ENCODE results near the gene PIP4P1.

Gene PIP4P1

DNA sequence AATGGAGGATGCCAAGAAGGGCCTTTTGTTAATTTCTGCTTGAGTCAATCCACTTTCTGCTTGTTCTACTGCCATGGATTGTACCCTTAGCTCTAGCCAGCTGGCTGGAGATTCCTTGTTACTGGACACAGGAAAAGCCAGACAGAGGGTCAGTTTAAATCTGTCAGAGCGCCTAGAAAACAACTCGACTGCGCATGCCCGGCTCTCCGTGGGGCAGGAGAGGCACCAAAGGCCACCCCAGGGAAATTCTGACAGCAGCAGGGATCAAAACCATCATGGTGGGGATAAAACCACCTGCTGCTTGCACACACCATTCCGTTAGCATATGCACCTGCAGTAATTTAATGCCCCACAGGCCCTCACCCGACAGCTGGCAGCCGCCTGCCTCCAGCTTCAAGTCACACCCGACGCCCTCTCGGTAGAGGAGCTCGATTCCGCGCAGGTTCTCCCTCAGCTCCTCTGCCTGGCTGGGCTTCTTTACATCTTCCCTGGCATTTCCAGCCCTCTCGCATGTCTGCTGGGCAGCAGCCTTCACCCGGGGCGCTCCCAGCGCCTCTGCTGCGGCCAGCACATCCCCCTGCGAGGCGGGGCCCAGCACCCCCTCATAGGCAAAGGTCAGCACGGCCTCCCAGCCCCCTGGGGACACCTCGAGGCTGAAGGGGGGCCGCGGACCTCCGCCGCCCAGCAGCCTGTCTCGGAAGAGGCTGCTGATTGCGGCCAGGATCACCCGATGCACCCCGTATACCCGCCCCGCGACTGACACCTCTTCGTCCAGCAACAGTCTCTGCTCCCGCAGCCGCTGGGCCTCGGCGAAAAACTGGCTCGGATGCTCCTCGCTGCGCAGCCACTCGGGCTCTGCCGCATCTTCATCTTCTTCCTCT is 26.3 kb downstream of the PIP4P1 start:
- no peak for DNase-seq

DNA sequence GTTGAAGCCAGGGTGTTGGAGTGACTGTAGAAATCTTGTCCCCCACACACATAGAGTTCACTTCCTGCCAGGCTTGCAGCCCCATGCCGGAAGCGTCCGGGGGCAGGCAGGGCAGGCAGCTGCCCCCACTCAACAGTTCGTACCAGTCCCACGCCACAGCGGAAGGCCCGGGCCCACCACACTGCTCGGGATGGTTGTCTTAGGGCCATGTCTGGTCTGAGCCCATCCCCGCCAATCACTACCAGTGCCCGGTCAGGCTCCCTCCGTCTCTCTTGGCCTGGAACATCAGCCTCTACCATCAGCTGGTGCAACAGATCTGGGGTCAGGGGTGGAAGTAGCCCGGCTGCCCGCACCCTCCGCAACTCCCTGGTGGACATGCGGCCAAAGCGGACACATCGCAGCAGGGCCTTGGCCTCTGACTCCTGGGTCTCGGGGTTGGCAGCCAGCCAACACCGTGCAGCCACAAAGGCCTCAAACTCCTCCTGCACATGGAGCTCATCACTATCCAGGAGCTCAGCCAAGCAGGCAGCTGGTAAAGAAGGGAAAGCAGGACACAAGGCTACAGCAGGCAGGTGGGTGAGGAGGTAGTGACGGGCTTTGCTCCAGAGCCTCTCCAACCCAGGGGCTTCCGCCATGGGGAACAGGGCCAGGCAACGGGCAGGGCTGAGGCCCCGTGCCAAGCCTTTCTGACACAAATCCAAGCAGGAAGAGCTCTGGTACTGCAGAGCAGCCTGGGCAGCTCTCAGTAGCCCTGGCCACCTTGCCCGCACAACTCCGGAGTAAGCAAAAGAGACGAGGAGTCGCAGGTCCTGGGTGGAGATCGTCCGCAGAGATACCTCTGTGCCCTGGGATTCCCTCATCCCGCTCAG is 31.2 kb downstream of the PIP4P1 start:
- no peak for DNase-seq

DNA sequence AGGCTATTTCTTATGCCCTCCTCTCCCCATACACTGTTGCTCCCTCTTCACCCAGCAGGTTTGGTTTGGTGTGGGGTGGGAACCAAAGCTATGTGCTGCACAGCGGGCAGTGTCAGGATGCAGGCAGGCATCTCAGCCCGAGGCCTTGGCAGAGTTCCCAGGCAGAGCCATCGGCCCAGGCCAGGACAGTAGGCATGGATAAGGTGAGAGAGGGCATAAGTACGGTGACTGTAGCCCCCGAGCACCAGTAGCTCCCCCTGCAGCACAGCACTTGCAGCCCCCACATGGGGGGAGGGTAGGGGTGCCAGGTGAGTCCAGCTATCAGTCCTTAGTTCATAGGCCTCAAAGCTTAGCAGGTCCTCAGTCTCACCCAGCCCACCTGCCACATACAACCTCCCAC is 32.4 kb downstream of the PIP4P1 start:
- no peak for DNase-seq

DNA sequence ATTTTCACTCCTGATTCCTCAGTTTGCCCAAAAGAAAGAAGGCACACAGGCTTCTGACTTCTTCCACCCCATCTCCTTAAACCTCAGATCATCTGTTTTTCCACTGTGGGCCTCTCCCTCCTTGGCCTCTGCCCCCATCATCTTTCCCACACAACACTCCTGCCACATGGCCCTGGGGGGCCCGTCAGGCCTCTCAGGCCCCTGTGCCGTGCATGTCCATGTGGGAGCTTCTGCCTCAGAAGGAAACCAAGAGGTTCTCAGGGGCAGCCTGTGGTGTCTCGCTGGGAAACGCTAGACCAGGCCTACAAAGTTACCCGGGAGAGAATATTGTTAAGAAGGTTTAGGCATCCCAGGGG is 33.2 kb downstream of the PIP4P1 start:
- DNase-seq = no peak

DNA sequence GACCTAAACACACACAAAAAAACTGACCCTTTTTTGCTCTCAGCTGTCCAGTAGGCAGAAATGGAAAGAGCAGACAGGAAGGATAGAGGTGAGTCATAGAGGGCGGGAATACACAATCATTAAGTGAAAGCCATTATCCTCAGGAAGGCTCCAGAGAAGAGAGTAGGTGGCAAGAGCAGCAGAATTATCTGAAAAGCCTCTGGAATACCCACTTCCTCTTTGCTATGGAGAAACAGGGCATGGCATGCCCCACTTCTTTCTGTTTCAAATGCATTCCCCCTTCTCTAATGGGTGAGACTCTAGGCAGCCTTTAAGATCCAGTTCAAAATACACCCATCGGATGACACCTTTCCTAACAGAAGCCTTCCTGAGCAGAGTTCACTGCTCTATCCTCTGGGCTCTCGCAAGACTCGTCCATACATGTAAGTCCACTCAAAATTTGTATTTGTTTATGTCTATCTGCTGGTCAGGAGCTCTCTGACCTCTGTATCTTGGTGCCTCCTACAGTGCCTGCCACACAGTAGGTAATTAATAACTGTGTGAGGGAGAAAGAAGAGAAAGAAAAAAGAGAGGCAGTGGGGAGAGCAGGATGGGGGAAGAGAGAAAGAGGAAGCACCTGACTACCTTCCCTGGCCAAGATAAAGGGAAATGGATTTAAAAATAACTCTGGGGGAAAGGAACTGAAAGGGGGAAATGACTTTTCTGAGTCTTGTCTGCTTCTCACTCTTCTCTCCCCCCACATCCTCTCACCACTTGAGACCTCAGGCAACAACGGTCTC is 33.8 kb downstream of the PIP4P1 start:
- DNase-seq = peak; percentile 28

DNA sequence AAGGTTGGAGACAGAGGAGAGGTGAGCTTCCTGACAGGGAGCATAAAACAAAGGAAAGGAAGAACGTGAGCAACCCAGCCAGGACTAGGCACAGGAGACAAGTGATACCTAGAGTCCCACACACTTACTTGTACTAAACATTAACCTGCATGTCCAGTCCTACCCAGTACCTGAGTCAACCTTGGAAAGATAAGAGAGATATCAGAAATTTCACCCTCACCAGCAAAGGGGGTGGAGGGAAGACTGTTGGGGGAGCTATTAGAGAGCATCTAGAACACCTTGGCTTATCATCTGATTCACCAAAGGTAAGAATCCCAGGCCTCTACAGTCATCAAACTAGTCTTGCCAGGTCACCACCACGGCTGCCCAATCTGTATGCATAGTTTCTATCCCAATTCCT is 36.4 kb downstream of the PIP4P1 start:
- no peak for DNase-seq

DNA sequence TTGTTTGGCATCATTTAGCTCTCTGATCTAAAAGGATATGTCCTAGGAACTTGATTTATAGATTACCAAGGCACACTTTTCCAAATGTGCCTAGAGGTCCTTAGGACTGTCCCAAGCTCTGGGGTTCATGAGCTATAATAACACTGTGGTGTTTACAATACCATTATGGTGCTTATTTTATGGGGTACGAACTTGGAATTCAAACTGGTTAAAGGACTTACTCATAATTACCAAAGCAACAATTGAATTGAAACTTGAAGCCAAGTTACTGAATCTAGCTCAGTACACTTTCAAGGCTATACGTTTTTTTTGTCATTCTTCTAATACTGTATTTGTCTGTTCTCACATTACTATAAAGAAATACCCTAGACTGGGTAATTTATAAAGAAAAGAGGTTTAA is 38.3 kb downstream of the PIP4P1 start:
- DNase-seq = no peak

DNA sequence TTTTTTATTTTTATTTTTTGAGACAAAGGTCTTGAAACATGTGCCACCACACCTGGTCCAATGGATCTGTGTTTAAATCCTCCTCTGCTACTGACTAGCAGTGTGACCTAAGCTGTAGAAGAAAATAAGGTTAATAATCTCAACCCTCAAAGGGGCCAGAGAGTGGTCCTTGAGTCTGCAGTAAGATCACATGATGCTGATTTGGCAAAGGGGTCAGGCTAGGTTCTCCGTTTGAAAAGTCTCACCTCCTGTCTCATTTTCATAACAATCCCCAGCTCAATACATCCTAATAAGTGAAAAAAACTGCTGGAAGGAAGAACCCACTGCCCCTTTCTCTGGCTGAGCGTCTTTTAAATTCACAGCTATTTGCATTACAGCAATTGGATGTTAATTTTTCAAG is 40.0 kb downstream of the PIP4P1 start:
- DNase-seq = no peak

DNA sequence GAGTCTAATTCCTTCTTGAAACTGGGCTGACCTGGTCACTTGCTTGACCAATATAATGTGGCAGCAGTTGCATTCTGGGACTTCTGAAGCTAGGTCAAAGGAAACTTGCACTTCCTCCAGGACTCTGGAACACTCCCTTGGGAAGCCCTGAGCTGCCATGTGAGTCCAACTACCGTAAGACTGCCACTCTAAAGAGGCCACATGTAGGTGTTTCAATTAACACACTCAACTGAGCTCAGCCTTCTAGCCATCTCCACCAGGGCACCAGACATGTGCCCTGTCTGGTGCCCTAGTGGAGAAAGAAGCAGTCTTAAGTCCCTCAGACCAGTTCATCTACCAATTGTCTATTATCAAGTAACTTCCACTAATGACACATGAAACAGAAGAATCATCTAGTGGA is 41.8 kb downstream of the PIP4P1 start:
- DNase-seq = no peak

DNA sequence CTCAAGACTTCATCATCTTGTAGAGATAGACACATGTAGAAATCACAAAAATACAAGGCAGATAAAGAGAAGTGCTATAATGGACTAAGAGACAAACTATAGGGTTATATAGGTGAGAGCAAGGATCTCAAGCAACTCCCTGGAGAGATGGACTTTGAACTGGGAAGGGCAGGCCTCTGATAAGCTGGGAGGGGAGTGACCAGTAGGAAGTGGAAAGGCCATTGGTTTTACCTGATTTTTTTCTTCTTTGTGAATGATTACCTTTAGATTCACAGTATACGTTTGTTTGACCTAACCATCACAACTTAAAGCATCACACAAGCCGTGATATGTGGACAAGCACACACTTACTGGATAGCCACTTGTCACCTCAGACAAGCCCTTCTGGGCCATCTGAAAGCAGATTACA is 42.7 kb downstream of the PIP4P1 start:
- no peak for DNase-seq

DNA sequence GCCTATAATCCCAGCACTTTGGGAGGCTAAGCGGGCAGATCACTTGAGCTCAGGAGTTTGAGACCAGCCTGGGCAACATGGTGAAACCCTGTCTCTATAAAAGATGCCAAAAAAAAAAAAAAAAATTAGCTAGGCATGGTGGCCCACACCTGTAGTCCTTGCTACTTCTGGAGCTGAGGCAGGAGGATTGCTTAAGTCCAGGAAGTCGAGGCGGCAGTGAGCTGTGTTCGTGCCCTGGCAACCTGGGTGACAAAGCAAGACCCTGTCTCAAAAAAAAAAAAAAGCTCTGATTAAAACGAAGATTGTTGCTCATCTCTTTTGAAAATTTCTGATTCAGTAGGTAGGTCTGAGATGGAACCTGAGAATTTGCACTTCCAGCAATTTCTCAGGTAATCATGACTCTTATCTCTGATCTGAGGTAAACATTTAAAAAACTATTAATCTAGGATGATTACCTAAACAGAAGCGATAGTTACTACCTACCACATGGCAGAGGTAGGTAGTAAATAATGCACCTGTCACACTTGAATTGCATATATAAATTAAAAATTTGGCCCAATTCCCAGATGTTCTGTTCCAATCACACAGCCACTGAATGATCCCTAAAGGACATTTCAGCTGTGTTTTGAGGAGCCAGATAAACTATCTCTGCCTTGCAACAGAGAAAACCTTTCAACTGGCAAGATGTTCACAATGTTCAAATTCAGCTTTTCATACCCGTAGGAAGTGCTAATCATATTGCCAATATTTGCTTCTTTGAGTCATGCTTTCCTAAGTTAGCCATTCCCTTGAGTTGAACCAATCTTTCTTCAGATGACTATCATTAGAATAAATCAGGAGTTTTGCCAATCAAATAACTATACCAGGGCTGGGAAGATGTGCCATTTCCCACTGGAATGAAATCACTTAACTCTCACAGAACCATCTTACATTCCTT is 43.7 kb downstream of the PIP4P1 start:
- no peak for DNase-seq

DNA sequence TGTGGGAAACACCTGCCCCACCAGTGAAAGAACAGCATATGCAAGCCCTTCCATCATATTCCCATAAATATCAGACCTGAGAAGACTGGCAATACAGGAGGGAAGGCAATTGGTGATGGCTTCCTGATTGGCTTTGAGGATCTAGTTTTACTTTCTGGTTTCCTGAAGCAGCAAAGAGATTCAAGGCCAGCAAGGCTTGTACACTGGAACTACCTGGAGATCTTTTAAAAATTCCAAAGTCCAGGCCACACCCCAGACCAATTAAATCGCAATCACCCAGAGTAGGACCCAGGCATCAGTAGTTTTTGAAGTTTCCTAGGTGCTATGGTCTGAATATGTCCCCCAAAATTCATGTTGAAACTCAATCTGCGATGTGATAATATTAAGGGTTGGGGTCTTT is 45.0 kb downstream of the PIP4P1 start:
- no peak for DNase-seq

DNA sequence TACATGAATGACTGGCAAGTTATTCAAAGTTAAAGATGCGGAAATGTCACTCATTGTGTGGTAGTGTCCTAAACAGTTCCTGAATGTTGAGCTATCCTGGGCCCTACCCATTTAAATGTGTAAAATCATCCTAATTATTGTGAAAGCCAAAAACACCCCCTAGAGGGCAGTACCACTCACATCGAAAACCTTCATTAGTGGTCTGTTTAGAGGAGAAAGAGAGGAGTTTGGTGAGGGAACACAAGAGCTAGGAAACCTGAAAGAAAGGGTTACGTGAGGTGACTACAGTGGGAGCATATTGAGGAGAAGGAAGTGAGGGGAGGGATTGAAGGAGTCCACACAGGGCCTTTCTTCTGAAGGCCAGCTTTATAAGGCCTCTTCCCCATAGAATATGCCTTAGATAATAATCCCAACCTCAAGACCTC is 45.4 kb downstream of the PIP4P1 start:
- DNase-seq = no peak

DNA sequence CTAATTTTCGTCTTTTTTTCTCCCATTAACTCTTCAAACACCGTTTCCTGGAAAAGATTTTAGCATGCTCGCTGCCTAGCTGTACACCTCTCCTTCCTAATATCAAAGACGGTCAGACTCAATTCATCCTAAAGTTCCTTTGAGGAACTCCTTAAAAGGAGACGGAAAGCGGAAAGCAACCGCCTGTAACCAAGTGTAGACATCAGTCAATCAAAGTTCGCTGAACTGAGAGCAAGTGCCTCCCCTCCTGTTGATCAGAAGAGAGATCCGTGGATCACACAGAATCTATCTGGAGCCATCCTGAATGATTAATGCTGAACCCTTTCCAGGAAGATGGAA is 47.5 kb downstream of the PIP4P1 start:
- no peak for DNase-seq

DNA sequence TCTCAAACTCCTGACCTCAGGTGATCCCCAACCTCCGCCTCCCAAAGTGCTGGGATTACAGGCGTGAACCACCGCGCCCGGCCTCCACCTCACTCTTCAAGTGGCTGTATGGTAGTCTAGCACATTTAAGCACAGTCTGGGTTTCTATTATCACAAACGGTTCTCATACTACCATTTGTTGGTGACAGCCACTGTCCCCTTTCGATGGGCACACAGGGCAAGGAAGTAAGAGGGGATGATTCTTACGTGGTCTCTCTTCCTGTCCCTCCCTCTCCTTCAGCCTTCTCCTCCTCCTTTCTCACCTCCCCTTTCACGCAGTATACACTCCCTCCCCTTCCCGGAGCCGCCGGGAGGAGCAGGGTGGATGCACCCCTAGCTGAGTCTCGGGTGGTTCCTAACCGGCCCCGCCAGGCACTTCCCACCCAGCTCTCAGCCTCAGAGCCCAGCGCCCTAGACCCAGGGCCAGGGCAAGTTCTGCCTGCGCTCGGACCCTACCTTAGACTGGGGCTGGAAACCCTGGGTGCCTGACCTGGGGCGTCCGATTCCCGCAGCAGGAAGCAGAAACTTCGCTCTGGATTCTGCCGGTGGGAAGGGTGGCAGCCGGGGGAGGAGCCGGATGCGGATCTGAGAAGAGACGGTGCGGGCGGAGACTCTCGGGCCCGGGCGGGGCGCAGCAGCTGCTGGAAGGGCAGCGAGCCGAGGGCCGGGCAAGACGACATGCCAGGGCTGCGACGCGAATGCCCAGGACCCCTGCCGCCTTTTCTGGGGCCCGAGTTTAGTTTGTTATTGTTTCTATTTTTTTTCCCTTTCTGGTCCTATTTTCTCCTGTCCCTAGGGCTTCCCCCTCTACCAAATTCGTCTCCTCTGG is 48.1 kb downstream of the PIP4P1 start, which contains the start of gene TEP1:
Gene TEP1, minus strand, starts transcription at position 626 of the 868 bp plus-strand sequence. CDS start 5,062 bp downstream, outside the sequence.
- peak; percentile 64 for DNase-seq

DNA sequence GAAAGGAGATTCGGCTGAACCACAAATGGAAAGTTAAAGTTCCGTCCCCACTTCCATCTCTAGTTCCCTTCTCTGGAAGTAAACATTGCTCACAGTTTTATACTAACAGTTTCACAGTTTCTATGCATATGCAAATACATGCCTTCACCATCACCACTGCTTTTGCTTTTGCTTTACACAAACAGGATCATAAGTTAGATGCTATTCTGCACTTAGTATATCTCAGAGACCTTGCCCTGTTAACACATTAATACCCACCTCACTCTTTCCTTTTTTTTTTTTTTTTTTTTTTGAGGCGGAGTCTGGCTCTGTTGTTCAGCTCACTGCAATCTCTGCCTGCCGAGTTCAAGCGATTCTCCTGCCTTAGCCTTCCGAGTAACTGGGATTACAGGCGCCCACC is 48.8 kb downstream of the PIP4P1 start:
- DNase-seq = no peak

DNA sequence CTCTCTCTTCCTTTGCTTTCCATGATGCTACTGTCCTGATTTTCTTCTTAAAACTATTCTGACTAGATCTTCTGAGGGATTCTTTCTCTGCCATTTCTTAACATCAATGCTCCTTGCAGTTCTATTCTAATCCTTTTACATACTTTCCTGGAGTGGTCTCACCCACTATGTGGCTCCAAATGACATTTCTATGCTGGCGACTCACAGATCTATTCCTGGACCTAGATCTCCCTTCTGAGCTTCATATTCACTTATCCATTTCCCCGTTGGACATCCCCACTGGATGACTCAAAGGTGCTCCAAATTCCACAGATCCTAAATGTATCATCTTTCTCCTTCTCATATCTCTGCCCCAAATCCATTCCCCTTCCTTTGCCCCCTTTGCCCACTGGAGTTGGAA is 52.0 kb downstream of the PIP4P1 start:
- no peak for DNase-seq
